Progenitor cell of endocrine pancreas (in vitro differentiated cells): ENCODE measurements around the gene CEP85. TPM values are rescaled to one million over a fixed set of nuclear protein-coding genes. Genes with fewer than 3 reads are reported as not detected.

Source experiments
- DNase-seq: peaks from one replicate; pipeline ENCODE4 v3.0.0; 2021; ENCODE audit warnings: low spot score; ENCODE audit not compliant: unreplicated experiment
- H3K27ac Mint-ChIP-seq: 2 replicates; pipeline ENCODE4 v1.8.0; 2021; ENCODE audit warnings: mild to moderate bottlenecking, moderate library complexity, mixed read lengths
- H3K27me3 Mint-ChIP-seq: 2 replicates; pipeline ENCODE4 v1.8.0; 2021; ENCODE audit warnings: mixed read lengths
- H3K36me3 Mint-ChIP-seq: 2 replicates; pipeline ENCODE4 v1.8.0; 2022; ENCODE audit warnings: mixed read lengths; ENCODE audit not compliant: insufficient read depth
- H3K4me1 Mint-ChIP-seq: 2 replicates; pipeline ENCODE4 v1.8.0; 2021; ENCODE audit warnings: low read depth, mixed read lengths
- H3K4me3 Mint-ChIP-seq: 2 replicates; pipeline ENCODE4 v1.8.0; 2021; ENCODE audit warnings: low read depth, mild to moderate bottlenecking, moderate library complexity, mixed read lengths
- H3K9me3 Mint-ChIP-seq: 2 replicates; pipeline ENCODE4 v1.8.0; 2021; ENCODE audit warnings: low read depth, mixed read lengths
- CTCF ChIP-seq: fragments of 200-600 bp; sonication (generic); IDR thresholded peaks from one replicate; pipeline ENCODE4 v1.5.0; 2021; ENCODE audit warnings: antibody characterized with exemption, mild to moderate bottlenecking; ENCODE audit not compliant: unreplicated experiment
- total RNA-seq: library from RNA; stranded (reverse); gene quantifications from 2 replicates; pipeline ENCODE4 v1.2.1, GENCODE V29; 2021

The CEP85 gene
- total RNA-seq, 1 donor from 2014 or later, result 21.3 TPM

DNA sequence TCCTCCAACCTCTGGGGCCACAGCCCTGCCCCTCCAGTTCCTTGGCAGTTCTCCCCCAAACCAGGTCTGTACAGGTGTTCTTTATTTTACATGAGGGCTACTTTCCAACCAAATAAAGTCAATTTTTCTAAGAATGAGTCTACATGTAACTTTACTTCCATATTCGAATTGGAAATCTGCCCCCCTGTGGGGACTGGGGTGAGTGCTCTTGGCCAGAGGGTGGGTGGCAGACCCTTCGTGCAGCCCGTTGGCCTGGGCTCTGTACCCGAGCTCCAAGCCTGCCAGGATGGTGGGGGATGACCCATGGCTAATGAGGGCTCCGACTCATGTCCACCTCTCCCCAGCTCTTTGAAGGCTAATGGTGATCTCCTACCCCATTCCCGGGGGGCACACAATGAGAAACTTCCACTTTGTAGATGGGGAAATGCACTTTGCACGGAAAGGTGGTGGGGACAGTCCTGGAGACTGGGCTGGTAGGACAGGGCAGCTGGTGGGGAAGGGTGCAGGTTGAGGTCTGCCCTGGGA, 44.2 kb upstream of the CEP85 start:
- Mint-ChIP-seq H3K36me3 (peaks cover 11% of the 10 kb centered on the region), H3K9me3 (no peaks in the 10 kb centered on the region), H3K27me3 (peaks cover 10% of the 10 kb centered on the region), H3K27ac (no peak overlapping the region), H3K4me1 (no peaks in the 10 kb centered on the region), H3K4me3 (no peak overlapping the region)
- no peak for TF ChIP-seq CTCF
- DNase-seq, result no peak

- no peaks in the 10 kb centered on the region for H3K4me1 Mint-ChIP-seq
- TF ChIP-seq CTCF, result peak; percentile 53
- H3K9me3 Mint-ChIP-seq, result no peaks in the 10 kb centered on the region
- peaks cover 11% of the 10 kb centered on the region for H3K36me3 Mint-ChIP-seq
- DNase-seq, result no peak
- H3K4me3 Mint-ChIP-seq, result no peak within 1 kb of the TSS
- peaks cover 10% of the 10 kb centered on the region for H3K27me3 Mint-ChIP-seq
- peak within 1 kb of the TSS; percentile 11 for H3K27ac Mint-ChIP-seq
Measured at GRCh38 chr1:26190373-26190987, 43.5 kb upstream of the CEP85 start, which contains the start of gene CATSPER4. CATSPER4 (plus strand) TSS chr1:26190602; CDS start chr1:26190628, 26 bp downstream.

DNA sequence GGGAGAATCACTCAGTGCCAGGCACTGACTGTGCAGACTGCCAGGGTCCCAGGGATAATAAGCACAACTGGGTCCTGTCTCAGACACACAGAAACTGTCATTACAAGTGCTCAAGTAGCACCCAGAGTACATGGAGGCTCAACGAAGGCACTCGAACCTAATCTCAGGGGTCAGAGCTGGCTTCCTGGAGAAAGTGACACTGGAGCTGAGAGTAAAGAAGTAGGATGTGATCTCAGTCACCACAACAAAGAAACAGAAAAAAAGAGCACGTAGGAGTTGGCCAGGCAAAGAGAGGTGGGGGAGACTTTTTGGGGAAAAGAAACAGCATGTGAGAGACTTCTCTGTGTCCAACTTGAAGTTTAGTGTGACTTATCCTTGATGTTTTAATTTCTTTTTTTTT, 42.3 kb upstream of the CEP85 start:
- TF ChIP-seq CTCF, result no peak
- Mint-ChIP-seq H3K4me1 (no peaks in the 10 kb centered on the region), H3K4me3 (no peak overlapping the region), H3K36me3 (peaks cover 8% of the 10 kb centered on the region), H3K27ac (no peak overlapping the region), H3K27me3 (peaks cover 10% of the 10 kb centered on the region), H3K9me3 (no peaks in the 10 kb centered on the region)
- no peak for DNase-seq

- Mint-ChIP-seq H3K9me3 (no peaks in the 10 kb centered on the region), H3K4me1 (no peaks in the 10 kb centered on the region), H3K27ac (no peak overlapping the region), H3K27me3 (peaks cover 22% of the 10 kb centered on the region), H3K4me3 (no peak overlapping the region), H3K36me3 (no peaks in the 10 kb centered on the region)
- TF ChIP-seq CTCF, result no peak
- no peak for DNase-seq
Measured at GRCh38 chr1:26195805-26196204, 38.2 kb upstream of the CEP85 start.

DNA sequence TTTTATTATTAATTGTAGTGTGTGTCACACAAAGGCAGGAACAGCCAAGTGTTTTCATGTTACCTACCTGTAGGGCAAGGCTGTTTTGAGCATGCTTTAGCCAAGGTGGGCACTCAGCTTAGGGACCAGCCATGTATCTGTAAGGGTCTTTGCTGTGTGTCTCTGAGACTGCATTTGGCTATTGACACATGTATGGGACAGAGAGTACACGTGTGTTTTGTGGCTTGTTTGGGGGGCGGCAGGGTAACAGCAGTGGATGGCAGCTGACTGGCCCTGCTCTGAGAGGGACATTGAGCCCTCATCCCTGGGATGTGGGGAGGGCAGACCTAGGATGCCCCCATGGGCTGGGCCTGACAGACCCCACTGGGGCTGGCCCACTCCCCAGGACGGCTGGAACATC, 36.7 kb upstream of the CEP85 start:
- no peak overlapping the region for H3K27ac Mint-ChIP-seq
- no peak for TF ChIP-seq CTCF
- H3K36me3 Mint-ChIP-seq, result no peaks in the 10 kb centered on the region
- peaks cover 1% of the 10 kb centered on the region for H3K4me1 Mint-ChIP-seq
- peaks cover 34% of the 10 kb centered on the region for H3K27me3 Mint-ChIP-seq
- no peak for DNase-seq
- H3K9me3 Mint-ChIP-seq, result no peaks in the 10 kb centered on the region
- H3K4me3 Mint-ChIP-seq, result no peak overlapping the region
